MG63 (cell line): ENCODE results near the gene ARHGAP45. TPM values are rescaled to one million over a fixed set of nuclear protein-coding genes. Genes with fewer than 3 reads are reported as not detected.
"Not testable (repeated sequence)": the region's sequence is repeated elsewhere in the genome, so short reads cannot be mapped to it uniquely, and the experiment has no call there.

ENCODE experiments used
- DNase-seq: peaks from one replicate; pipeline ENCODE4 v3.0.0-alpha.2; 2020
- H3K27me3 ChIP-seq: fragments of 250-450 bp; sonication (Bioruptor Pico); 2 replicates; pipeline ENCODE4 v1.5.1; 2020; ENCODE audit warnings: mild to moderate bottlenecking, moderate library complexity
- H3K36me3 ChIP-seq: fragments of 250-450 bp; sonication (Bioruptor Pico); 2 replicates; pipeline ENCODE4 v1.5.1; 2020; ENCODE audit warnings: mild to moderate bottlenecking, moderate library complexity
- H3K4me3 ChIP-seq: fragments of 250-450 bp; sonication (Bioruptor Pico); 2 replicates; pipeline ENCODE4 v1.5.1; 2020; ENCODE audit warnings: mild to moderate bottlenecking, moderate library complexity
- H3K9me3 ChIP-seq: fragments of 250-450 bp; sonication (Bioruptor Pico); 2 replicates; pipeline ENCODE4 v1.5.1; 2020; ENCODE audit warnings: mild to moderate bottlenecking, moderate library complexity
- total RNA-seq: library from RNA; depleted of rRNA; stranded (reverse); fragments of >200 nt; shearing (Covaris generic); gene quantifications from 2 replicates; pipeline ENCODE4 v1.2.3, GENCODE V29; 2014; ENCODE audit warnings: low replicate concordance

ARHGAP45 gene
- total RNA-seq, 1 experiment from 2014 or later: not detected

GRCh38 chr19:1125601-1126467 lies 58.9 kb downstream of the ARHGAP45 start:
- Histone ChIP-seq H3K4me3 (no peak overlapping the region), H3K27me3 (no peaks in the 10 kb centered on the region), H3K9me3 (no peaks in the 10 kb centered on the region), H3K36me3 (peaks cover 30% of the 10 kb centered on the region)
- peak; percentile 57 for DNase-seq

GRCh38 chr19:1126984-1127760 lies 60.2 kb downstream of the ARHGAP45 start:
- Histone ChIP-seq H3K36me3 (peaks cover 22% of the 10 kb centered on the region), H3K4me3 (no peak overlapping the region), H3K9me3 (no peaks in the 10 kb centered on the region), H3K27me3 (no peaks in the 10 kb centered on the region)
- no peak for DNase-seq

DNA sequence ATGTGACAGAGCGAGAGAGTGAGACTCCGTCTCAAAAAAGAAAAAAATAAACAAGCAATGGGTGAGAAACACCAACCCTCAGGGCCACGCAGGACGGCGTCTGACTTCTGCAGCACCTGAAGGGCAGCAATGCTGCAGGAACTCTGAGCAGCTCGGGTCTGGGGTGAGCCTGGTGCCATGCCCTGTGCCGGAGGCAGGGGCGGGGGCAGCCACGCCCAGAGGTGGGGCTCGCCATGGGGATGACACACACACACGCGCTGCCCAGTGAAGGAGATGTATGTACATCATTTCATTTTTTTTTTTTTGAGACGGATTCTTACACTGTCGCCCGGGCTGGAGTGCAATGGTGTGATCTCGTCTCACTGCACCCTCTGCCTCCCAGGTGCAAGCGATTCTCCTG lies 61.1 kb downstream of the ARHGAP45 start:
- H3K36me3 ChIP-seq: peaks cover 16% of the 10 kb centered on the region
- no peak overlapping the region for H3K4me3 ChIP-seq
- DNase-seq: no peak
- no peaks in the 10 kb centered on the region for H3K9me3 ChIP-seq
- H3K27me3 ChIP-seq: no peaks in the 10 kb centered on the region

DNA sequence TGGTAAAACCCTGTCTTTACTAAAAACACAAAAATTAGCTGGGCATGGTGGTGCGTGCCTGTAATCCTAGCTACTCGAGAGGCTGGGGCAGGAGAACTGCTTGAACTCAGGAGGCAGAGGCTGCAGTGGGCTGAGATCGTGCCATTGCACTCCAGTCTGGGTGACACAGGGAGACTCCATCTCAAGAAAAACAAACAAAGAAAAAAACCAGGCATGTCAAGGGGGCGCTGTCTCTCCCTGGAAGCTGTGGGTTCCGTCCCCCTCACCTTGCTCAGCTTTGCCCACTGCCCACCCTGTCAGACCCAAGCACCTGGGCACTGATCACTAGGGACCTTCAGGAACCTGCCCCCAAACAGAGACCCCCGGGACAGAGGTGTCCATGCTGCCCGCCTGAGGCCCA lies 62.1 kb downstream of the ARHGAP45 start:
- H3K4me3 ChIP-seq, H3K9me3 ChIP-seq, DNase-seq, H3K27me3 ChIP-seq: not testable (repeated sequence)
- H3K36me3 ChIP-seq: peaks cover 13% of the 10 kb centered on the region

DNA sequence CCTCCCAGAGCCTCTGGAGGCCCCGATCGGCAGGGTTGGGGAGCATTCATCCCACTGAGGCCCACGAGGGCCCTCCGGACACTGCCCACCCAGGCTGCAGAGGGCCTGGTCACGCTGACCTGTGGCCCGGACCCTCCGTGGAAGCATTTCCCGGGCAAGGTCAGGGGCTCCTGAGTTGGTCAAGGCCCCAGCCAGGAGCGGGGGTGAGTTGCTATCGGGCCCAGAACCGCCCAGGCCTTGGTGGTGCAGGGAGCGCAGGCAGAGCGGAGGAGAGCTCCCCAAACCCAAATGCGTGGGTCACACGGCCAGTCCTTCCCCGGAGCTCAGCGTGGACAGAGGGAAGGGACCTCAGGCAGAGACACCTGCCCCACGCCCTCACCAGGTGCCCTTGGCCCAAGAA lies 62.6 kb downstream of the ARHGAP45 start:
- Histone ChIP-seq H3K27me3 (no peaks in the 10 kb centered on the region), H3K36me3 (peaks cover 16% of the 10 kb centered on the region), H3K4me3 (no peak overlapping the region), H3K9me3 (no peaks in the 10 kb centered on the region)
- no peak for DNase-seq

DNA sequence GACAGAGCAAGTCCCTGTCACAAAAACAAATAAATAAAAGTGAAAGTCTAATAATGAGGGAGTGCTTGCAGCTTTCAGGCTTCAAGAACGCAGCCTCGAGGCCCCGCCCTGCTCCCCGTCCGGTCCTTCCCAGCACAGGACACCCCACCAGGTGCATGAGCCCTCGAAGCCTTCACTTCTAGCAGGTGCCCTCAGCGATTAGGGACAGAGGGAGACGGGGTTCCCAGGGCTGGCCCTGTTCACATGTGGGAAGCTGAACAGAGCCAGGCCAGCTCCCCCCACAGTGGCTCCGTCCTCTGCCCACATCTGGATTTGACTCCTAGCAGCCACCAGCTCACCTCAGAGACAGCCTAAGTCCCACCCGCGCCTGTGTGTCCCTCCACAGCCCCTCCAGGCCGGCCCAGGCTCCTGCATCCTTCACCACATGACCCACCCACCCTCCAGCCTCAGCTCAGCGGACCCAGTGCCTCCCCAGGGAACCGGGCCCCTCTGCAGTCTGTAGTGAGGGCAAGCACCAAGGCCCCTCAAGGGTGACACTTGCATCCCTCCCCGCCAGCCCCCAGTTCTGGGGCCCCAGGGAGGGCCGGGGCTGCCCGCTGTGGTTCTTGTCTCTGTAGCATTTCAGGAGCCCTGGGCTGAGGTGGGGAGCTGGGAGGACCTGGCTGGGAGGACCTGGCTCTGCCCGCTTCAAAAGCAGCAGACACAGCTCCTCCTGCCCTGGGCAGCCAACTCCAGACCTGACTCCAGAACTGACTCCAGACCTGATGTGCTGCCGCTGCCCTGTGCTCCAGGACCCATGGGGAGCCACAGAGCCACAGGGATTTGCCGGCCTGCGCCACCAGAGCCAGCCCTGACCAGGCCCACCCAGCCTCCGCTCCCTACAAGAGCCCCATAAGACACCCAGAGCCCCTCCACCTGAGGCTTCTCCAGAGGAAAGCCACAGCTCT lies 64.1 kb downstream of the ARHGAP45 start:
- H3K9me3 ChIP-seq: no peaks in the 10 kb centered on the region
- no peak for DNase-seq
- peaks cover 12% of the 10 kb centered on the region for H3K36me3 ChIP-seq
- no peaks in the 10 kb centered on the region for H3K27me3 ChIP-seq
- H3K4me3 ChIP-seq: peak overlapping the region; percentile 63

DNA sequence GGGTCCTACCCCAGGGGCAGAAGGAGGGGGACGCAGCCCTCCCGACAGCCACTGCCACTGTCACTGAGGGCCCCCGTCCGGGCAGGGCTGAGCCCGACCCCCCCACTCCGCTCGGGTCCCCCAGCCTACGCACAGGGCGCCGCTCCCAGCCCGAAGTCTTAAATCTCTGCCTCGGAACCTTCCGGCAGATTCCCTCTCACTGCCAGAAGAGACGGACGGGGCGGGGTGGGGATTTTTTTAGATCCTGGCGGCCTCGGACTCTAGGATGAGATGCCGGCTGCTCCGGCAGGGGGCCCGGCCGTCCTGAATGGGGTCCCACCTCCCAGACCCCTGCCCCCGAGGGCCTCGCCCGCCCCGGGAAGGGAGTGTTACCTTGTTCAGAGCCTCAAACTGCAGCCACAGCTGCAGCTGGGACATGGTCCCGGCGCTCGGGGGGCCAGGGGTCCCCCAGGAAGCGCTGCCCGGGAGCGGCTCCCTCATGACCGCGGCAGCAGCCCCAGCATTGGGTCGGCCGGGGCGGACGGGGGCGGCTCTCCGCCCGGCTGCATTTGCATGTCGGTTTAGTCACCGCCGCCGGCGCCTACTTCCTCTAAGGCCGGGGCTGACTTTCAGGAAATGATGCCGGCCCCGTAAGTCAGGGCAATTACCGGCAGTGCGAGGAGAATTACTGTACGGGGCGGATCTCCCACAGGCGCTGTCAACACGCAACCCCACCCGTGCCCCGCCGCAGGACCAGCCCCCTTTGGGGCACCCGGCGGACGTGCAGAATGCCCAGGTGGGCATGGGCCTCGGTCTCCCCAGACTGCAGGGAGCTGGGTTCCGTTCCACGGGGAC lies 65.0 kb downstream of the ARHGAP45 start:
- Histone ChIP-seq H3K36me3 (peaks cover 10% of the 10 kb centered on the region), H3K27me3 (no peaks in the 10 kb centered on the region), H3K9me3 (no peaks in the 10 kb centered on the region), H3K4me3 (peak overlapping the region; percentile 63)
- DNase-seq: peak; percentile 84

DNA sequence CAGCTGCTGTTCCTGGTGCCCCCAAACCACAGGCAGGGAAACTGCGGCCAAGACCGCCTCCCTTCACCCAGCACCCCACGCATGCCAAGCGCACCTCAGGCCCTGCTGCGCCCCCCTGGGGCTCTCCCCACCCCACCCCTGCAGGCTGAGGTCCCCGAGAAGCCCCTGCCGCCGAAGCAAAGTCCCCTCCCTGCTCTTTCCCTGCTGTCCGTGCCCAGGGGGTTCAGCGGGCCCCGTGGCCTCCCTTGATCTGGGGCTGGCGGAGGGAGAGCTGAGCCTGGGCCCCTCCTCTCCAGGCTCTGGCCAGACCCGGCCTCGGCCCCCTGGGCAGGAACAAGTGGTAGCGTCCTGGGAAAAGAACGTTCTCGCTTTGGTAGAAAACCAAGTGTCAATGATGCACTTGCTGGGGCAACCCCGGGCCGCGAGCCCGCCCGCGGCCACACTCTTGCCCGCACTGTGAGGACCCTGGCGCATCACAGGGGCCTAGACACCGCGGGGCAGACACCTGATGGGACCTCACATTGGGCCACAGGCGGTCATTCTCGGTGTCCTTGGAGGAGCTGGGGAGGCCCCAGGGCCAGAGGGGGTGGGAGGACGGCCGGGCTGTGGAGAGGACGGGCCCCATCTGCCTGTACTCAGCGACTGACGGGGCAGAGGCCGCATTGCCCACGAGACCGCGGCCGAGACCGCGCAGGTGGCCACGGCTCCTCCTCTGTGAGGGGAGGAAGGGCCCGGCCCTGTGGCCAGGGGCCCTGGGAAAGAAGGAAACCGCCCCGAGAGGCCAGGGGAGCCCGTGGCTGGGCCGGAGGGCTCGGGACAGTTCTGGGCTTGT lies 65.8 kb downstream of the ARHGAP45 start:
- peak overlapping the region; percentile 63 for H3K4me3 ChIP-seq
- no peaks in the 10 kb centered on the region for H3K9me3 ChIP-seq
- peak; percentile 32 for DNase-seq
- H3K36me3 ChIP-seq: peaks cover 9% of the 10 kb centered on the region
- no peaks in the 10 kb centered on the region for H3K27me3 ChIP-seq

DNA sequence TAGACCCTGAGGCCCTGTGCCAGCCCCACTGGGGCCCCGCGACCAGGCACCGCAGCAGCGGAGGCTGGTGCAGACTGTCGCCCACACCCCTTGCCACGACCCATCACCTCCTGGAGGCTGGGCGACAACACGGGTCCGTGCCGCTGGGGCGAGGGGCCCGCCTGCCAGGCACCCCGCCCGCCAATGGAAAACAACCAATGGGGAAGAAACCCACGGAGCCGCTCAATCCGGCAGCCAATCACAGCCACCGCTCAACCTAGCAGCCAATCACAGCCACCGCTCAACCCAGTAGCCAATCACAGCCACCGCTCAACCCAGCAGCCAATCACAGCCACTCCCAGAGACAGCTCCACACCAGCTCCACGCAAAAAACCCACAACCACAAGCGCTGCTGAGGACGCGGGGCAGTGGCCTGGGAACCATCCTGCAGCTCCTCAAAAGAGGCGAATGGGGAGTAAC lies 66.5 kb downstream of the ARHGAP45 start:
- peak; percentile 81 for DNase-seq
- Histone ChIP-seq H3K4me3 (peak overlapping the region; percentile 18; the same call in 1 of the 2 replicates), H3K36me3 (peaks cover 9% of the 10 kb centered on the region), H3K9me3 (no peaks in the 10 kb centered on the region), H3K27me3 (no peaks in the 10 kb centered on the region)

GRCh38 chr19:1134431-1134830 lies 67.5 kb downstream of the ARHGAP45 start:
- Histone ChIP-seq H3K27me3 (no peaks in the 10 kb centered on the region), H3K4me3 (no peak overlapping the region)
- DNase-seq: no peak

GRCh38 chr19:1135454-1135853 lies 68.5 kb downstream of the ARHGAP45 start:
- DNase-seq: no peak
- Histone ChIP-seq H3K9me3 (no peaks in the 10 kb centered on the region), H3K36me3 (peaks cover 9% of the 10 kb centered on the region), H3K4me3 (no peak overlapping the region), H3K27me3 (no peaks in the 10 kb centered on the region)

More at GRCh38 chr19:1134431-1134830, 67.5 kb downstream of the ARHGAP45 start:
- Histone ChIP-seq H3K9me3 (no peaks in the 10 kb centered on the region), H3K36me3 (peaks cover 9% of the 10 kb centered on the region)

DNA sequence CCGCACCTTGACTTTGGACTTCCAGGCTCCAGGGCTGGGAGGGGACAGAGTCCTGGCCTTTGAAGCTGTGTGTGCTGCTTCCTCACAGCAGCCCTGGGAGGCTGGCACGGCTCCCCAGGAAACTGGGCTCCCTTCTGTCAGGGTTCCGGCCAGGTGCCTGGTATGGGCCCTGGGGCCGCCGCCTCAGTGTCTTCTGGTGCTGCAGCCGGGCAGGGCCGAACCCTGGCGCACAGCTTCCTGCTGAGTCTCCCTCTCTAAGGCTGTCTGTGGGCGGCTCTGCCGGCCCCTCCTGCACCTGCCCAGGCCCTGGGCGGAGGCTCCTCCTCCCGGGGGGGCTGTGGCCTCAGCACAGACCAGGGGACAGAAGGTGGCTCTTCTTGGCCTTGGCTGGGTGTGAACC lies 69.2 kb downstream of the ARHGAP45 start:
- no peak for DNase-seq
- no peaks in the 10 kb centered on the region for H3K9me3 ChIP-seq
- no peak overlapping the region for H3K4me3 ChIP-seq
- peaks cover 9% of the 10 kb centered on the region for H3K36me3 ChIP-seq
- no peaks in the 10 kb centered on the region for H3K27me3 ChIP-seq
